GM18526 (cell line): ENCODE results near the gene AMD1.

Experiments used
- POLR2A ChIP-seq: IDR thresholded peaks from 3 replicates; pipeline ENCODE4 v1.6.1; 2011; ENCODE audit not compliant: insufficient read length; ENCODE audit errors: extremely low read depth

AMD1 gene

GRCh38 chr6:110873981-110874879, at the start of gene AMD1:
Gene AMD1 (plus strand): TSS chr6:110874785. CDS start chr6:110875106, 321 bp downstream.
- peak; percentile 100 for TF ChIP-seq POLR2A

- no peak for TF ChIP-seq POLR2A
These were observed 48.1 kb upstream of the AMD1 start for GRCh38 chr6:110826236-110827129.

- TF ChIP-seq POLR2A = no peak
These were observed 46.2 kb upstream of the AMD1 start for GRCh38 chr6:110828396-110828795.

- TF ChIP-seq POLR2A = no peak
These were observed 43.2 kb upstream of the AMD1 start for GRCh38 chr6:110831405-110831804.

GRCh38 chr6:110833831-110834230, 40.8 kb upstream of the AMD1 start:
- TF ChIP-seq POLR2A = no peak

GRCh38 chr6:110841266-110841665, 33.3 kb upstream of the AMD1 start:
- TF ChIP-seq POLR2A = no peak

- TF ChIP-seq POLR2A = no peak
These were observed 24.8 kb upstream of the AMD1 start for GRCh38 chr6:110849781-110850180.

- no peak for TF ChIP-seq POLR2A
These were observed 21.8 kb upstream of the AMD1 start for GRCh38 chr6:110852773-110853172.

- no peak for TF ChIP-seq POLR2A
These were observed 20.7 kb upstream of the AMD1 start for GRCh38 chr6:110853754-110854477.

- no peak for TF ChIP-seq POLR2A
These were observed 18.3 kb upstream of the AMD1 start for GRCh38 chr6:110856296-110856695.

GRCh38 chr6:110858016-110858415, 16.6 kb upstream of the AMD1 start:
- TF ChIP-seq POLR2A = no peak

- no peak for TF ChIP-seq POLR2A
These were observed 15.9 kb upstream of the AMD1 start for GRCh38 chr6:110858562-110859214.

- no peak for TF ChIP-seq POLR2A
These were observed 15.2 kb upstream of the AMD1 start for GRCh38 chr6:110859335-110859792.

GRCh38 chr6:110864824-110865223, 9.8 kb upstream of the AMD1 start:
- no peak for TF ChIP-seq POLR2A

- no peak for TF ChIP-seq POLR2A
These were observed 429 bp downstream of the AMD1 start for GRCh38 chr6:110874880-110875547.
